Spleen (tissue), 7 donors: ENCODE data around the gene ADAMTSL1.

ENCODE experiments used
- POLR2AphosphoS5 ChIP-seq, 3 donors: sonication (generic); formaldehyde crosslinking; IDR thresholded peaks; one replicate each; pipeline ENCODE4 v1.5.1; 2017; ENCODE audit warnings: antibody characterized with exemption in 3 of 3
- TF ChIP-seq, protein P1 (sequence below), 11 experiments: fragments of 200-600 bp in 7 of 11; fragments of 450-650 bp in 4 of 11; sonication (generic) in 4 of 11; IDR thresholded peaks in 8 of 11; conservative IDR thresholded peaks in 3 of 11; 1 replicate in 7 of 11; 2 replicates in 4 of 11; pipeline versions ENCODE4 v1.4.0 to v1.8.0; 2016 to 2021; ENCODE audit warnings: antibody characterized with exemption in 11 of 11, inconsistent platforms in 4 of 11, mild to moderate bottlenecking in 1 of 11
- donor health status: DM: no; HTN: no; CAD: no; lungs with moderate emphysema.
- donor health status: DM: no; HTN: no; CAD: no.
- donor health status: DM: no; HTN: no; CAD: no.

- TF ChIP-seq, protein P1, sequence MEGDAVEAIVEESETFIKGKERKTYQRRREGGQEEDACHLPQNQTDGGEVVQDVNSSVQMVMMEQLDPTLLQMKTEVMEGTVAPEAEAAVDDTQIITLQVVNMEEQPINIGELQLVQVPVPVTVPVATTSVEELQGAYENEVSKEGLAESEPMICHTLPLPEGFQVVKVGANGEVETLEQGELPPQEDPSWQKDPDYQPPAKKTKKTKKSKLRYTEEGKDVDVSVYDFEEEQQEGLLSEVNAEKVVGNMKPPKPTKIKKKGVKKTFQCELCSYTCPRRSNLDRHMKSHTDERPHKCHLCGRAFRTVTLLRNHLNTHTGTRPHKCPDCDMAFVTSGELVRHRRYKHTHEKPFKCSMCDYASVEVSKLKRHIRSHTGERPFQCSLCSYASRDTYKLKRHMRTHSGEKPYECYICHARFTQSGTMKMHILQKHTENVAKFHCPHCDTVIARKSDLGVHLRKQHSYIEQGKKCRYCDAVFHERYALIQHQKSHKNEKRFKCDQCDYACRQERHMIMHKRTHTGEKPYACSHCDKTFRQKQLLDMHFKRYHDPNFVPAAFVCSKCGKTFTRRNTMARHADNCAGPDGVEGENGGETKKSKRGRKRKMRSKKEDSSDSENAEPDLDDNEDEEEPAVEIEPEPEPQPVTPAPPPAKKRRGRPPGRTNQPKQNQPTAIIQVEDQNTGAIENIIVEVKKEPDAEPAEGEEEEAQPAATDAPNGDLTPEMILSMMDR (IDR thresholded peaks at IDR 0.05 in 8 of 11, conservative IDR thresholded peaks at IDR 0.05 in 3 of 11), result no peak
- TF ChIP-seq POLR2AphosphoS5 (IDR thresholded peaks at IDR 0.05), result no peak
These were observed 134.4 kb downstream of the ADAMTSL1 start for GRCh38 chr9:18608371-18608770.
